ENCODE measurements around the gene EGFLAM. TPM values are rescaled to one million over a fixed set of nuclear protein-coding genes. Genes with fewer than 3 reads are reported as not detected.
"Not testable (repeated sequence)": the region's sequence is repeated elsewhere in the genome, so short reads cannot be mapped to it uniquely, and the experiment has no call there.

Gene EGFLAM
- total RNA-seq, 1 donor from 2014 or later = 8.9 TPM

GRCh38 chr5:38321978-38322377 is 63.6 kb downstream of the EGFLAM start:
- no peak for TF ChIP-seq CTCF (IDR thresholded peaks at IDR 0.05; ENCODE audit: borderline replicate concordance)
- Histone ChIP-seq H3K9me3 (replicated peaks) (no peaks in the 10 kb centered on the region), H3K27me3 (ENCODE audit: low read depth) (peaks cover 18% of the 10 kb centered on the region), H3K36me3 (no peaks in the 10 kb centered on the region), H3K27ac (replicated peaks) (no peak overlapping the region), H3K4me1 (peaks cover 3% of the 10 kb centered on the region), H3K4me3 (no peak overlapping the region)
- intact Hi-C loops (cut with micrococcal nuclease) = no loop called here
- DNase-seq = no peak

DNA sequence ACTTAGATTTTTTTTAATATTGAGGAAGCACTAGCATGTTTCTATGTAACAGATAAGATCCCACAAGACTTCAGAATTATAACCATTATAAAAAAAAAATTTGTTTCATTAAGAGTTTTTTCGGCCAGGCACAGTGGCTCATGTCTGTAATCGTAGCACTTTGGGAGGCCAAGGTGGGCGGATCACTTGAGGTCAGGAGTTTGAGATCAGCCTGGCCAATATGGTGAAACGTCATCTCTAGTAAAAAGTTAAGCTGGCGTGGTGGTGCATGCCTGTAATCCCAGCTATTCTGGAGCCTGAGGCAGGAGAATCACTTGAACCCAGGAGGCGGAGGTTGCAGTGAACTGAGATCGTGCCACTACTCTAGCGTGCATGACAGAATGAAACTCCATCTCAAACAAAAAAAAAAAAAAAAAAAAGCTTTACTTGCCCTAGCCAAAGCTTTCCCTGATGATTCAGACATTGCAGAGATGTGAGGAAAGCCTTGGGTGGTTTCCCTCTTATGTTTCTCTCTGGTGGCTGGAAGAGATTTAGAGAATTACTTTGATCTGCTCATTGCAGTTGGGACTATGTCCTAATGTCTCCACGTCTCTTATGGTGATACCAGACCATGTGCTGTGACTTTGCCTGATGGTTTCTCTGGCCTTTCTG is 65.4 kb downstream of the EGFLAM start:
- intact Hi-C loops (cut with micrococcal nuclease) = no loop called here
- no peak overlapping the region for H3K4me3 ChIP-seq
- no peak for DNase-seq

GRCh38 chr5:38329132-38329715 is 70.9 kb downstream of the EGFLAM start:
- no peak for TF ChIP-seq CTCF (IDR thresholded peaks at IDR 0.05; ENCODE audit: borderline replicate concordance)
- intact Hi-C loops (cut with micrococcal nuclease) = no loop called here

More for the DNA sequence above, 65.4 kb downstream of the EGFLAM start:
- Histone ChIP-seq H3K27me3 (ENCODE audit: low read depth) (peaks cover 13% of the 10 kb centered on the region), H3K27ac (replicated peaks) (no peak overlapping the region), H3K9me3 (replicated peaks) (no peaks in the 10 kb centered on the region), H3K4me1 (no peaks in the 10 kb centered on the region), H3K36me3 (no peaks in the 10 kb centered on the region)
- no peak for TF ChIP-seq CTCF (IDR thresholded peaks at IDR 0.05; ENCODE audit: borderline replicate concordance)

GRCh38 chr5:38330207-38330606 is 71.8 kb downstream of the EGFLAM start:
- no peaks in the 10 kb centered on the region for H3K36me3 ChIP-seq
- no peak for TF ChIP-seq CTCF (IDR thresholded peaks at IDR 0.05; ENCODE audit: borderline replicate concordance)
- H3K4me3 ChIP-seq = no peak overlapping the region
- DNase-seq = no peak
- H3K9me3 ChIP-seq (replicated peaks) = no peaks in the 10 kb centered on the region
- no peaks in the 10 kb centered on the region for H3K4me1 ChIP-seq
- intact Hi-C loops (cut with micrococcal nuclease) = no loop called here
- no peak overlapping the region for H3K27ac ChIP-seq (replicated peaks)
- H3K27me3 ChIP-seq (ENCODE audit: low read depth) = no peaks in the 10 kb centered on the region

More at GRCh38 chr5:38329132-38329715, 70.9 kb downstream of the EGFLAM start:
- Histone ChIP-seq H3K9me3 (replicated peaks) (no peaks in the 10 kb centered on the region), H3K4me1 (no peaks in the 10 kb centered on the region), H3K27ac (replicated peaks) (no peak overlapping the region), H3K36me3 (no peaks in the 10 kb centered on the region), H3K4me3 (no peak overlapping the region), H3K27me3 (ENCODE audit: low read depth) (no peaks in the 10 kb centered on the region)
- DNase-seq = no peak

- H3K4me3 ChIP-seq = no peak overlapping the region
- no peak for DNase-seq
- TF ChIP-seq CTCF (IDR thresholded peaks at IDR 0.05; ENCODE audit: borderline replicate concordance) = no peak
- H3K36me3 ChIP-seq = no peaks in the 10 kb centered on the region
- H3K27me3 ChIP-seq (ENCODE audit: low read depth) = no peaks in the 10 kb centered on the region
- no peaks in the 10 kb centered on the region for H3K4me1 ChIP-seq
- H3K9me3 ChIP-seq (replicated peaks) = no peaks in the 10 kb centered on the region
- H3K27ac ChIP-seq (replicated peaks) = no peak overlapping the region
- intact Hi-C loops (cut with micrococcal nuclease) = no loop called here
Measured at GRCh38 chr5:38331831-38332230, 73.5 kb downstream of the EGFLAM start.

- H3K36me3 ChIP-seq; DNase-seq; H3K27me3 ChIP-seq (ENCODE audit: low read depth); H3K4me3 ChIP-seq; H3K4me1 ChIP-seq; H3K27ac ChIP-seq (replicated peaks); intact Hi-C loops (cut with micrococcal nuclease); H3K9me3 ChIP-seq (replicated peaks): not testable (repeated sequence)
Measured at GRCh38 chr5:38333181-38333580, 74.8 kb downstream of the EGFLAM start.

All from left ventricle myocardium inferior (tissue), 1 donor.